Astrocyte (in vitro differentiated cells and primary cell): Measurements from ENCODE around the gene OSBPL1A.

ENCODE experiments used
- EZH2 ChIP-seq: IDR thresholded peaks from 2 replicates; pipeline ENCODE4 v1.6.1; 2012; ENCODE audit warnings: mild to moderate bottlenecking, low read length, inconsistent platforms; ENCODE audit not compliant: insufficient read depth
- TF ChIP-seq, protein P1 (sequence below): IDR thresholded peaks from 2 replicates; pipeline ENCODE4 v1.5.1; 2011; ENCODE audit warnings: low read depth, mild to moderate bottlenecking, inconsistent platforms, low read length, moderate library complexity; ENCODE audit not compliant: insufficient read depth

DNA sequence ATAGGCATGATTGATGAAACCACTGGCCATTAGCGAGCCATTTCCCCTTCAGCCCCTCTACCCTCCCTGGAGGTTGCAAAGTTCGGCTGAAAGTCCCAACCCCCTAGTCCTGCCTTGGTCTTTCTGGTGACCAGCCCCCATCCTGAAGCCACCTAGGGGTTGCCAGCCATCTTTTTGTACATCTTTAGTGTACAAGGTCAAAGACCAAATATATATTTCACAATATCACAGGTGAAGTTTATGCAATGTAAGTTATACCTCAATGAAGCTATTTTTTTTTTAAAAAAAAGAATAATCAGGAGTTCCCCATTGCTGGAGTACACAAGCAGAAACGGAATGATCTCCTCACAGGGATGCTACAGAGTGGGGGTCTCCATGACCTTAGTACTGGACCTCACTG, 31.3 kb downstream of the OSBPL1A start:
- TF ChIP-seq, protein P1, sequence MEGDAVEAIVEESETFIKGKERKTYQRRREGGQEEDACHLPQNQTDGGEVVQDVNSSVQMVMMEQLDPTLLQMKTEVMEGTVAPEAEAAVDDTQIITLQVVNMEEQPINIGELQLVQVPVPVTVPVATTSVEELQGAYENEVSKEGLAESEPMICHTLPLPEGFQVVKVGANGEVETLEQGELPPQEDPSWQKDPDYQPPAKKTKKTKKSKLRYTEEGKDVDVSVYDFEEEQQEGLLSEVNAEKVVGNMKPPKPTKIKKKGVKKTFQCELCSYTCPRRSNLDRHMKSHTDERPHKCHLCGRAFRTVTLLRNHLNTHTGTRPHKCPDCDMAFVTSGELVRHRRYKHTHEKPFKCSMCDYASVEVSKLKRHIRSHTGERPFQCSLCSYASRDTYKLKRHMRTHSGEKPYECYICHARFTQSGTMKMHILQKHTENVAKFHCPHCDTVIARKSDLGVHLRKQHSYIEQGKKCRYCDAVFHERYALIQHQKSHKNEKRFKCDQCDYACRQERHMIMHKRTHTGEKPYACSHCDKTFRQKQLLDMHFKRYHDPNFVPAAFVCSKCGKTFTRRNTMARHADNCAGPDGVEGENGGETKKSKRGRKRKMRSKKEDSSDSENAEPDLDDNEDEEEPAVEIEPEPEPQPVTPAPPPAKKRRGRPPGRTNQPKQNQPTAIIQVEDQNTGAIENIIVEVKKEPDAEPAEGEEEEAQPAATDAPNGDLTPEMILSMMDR: no peak
- no peak for TF ChIP-seq EZH2
